HG03039 (cell line): Measurements from ENCODE around the gene PRTFDC1.
A peak's percentile ranks its signal among the peaks of the same experiment; 100 is the strongest.
"Not testable (repeated sequence)": the region's sequence is repeated elsewhere in the genome, so short reads cannot be mapped to it uniquely, and the experiment has no call there.

Experiments
- ATAC-seq: cut with Tn5 transposase; IDR thresholded peaks from one replicate; pipeline ENCODE4 v1.9.1; 2021; ENCODE audit warnings: mild to moderate bottlenecking, moderate library complexity; ENCODE audit not compliant: unreplicated experiment

PRTFDC1 gene

DNA sequence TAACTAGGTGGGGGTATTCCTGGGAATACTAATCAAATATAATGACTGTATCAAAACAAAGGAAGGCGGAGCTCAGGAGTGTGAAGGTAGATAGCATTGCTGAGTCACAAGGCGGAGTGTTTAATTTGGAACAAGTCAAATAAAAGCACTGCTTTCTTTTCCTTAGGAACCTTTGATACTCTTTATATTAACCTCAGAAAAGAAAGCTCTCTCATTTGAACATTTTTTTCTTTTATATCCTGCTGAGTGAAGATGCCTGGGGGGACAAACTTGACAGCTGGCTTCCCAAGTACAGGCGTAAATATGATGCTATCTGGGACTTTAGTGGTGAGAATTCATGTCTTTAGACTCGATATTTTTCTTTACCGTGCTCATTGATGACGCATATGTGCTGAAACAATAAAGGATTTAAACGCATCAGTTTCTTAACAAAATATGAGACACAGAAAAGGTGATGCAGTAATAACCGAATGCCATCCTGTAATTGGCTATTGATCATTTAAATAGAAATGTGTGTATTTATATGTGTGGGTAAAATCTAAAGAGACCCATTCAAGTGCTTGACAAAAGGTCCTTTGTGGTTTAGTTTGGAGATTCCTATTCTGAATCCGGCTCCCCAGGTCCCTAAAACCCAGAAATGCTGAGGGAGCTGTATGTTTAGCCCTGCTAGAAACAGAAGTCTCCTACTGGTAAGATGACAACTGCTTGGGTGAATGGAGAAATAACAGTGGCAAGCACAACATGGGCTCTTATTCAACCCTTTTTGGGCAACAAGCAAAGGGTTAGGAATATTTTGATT, 102.7 kb downstream of the PRTFDC1 start:
- no peak for ATAC-seq

DNA sequence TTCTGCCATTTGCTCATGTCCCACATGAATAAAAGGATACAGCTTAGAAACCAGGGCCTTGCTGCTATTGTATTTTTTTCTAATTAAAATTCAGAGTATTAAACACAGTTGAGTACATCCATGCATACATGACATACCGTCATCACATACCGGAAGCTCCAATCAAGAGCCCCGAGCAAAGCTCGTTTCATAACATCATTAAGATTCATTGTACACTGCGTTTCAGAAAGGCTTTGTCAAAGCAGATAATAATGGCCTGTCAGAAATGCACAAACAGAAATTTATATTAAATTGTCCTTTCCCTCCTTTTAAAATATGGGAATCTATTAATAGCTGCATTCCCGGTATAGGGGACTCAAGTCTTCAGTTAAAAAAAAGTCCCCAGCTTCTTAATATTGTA, 103.4 kb downstream of the PRTFDC1 start:
- ATAC-seq: no peak

DNA sequence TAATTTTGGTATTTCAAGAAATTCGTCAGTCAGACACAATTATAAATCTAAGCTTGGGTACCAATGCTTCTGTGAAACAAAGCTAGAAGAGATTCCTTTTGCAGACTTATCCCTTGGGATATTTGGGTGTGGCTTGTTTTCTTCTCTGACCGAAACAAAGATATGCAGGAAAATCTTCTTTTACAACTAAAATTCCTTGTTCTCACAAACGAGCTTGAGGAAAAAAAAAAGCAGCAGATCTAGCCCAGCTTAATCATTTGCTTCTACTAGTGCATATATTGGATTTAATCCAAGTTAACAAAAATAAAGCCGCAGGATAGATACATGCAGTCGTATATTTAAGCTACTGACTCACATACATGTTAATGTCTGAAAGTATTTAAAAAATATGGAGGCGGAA, 104.2 kb downstream of the PRTFDC1 start:
- no peak for ATAC-seq

DNA sequence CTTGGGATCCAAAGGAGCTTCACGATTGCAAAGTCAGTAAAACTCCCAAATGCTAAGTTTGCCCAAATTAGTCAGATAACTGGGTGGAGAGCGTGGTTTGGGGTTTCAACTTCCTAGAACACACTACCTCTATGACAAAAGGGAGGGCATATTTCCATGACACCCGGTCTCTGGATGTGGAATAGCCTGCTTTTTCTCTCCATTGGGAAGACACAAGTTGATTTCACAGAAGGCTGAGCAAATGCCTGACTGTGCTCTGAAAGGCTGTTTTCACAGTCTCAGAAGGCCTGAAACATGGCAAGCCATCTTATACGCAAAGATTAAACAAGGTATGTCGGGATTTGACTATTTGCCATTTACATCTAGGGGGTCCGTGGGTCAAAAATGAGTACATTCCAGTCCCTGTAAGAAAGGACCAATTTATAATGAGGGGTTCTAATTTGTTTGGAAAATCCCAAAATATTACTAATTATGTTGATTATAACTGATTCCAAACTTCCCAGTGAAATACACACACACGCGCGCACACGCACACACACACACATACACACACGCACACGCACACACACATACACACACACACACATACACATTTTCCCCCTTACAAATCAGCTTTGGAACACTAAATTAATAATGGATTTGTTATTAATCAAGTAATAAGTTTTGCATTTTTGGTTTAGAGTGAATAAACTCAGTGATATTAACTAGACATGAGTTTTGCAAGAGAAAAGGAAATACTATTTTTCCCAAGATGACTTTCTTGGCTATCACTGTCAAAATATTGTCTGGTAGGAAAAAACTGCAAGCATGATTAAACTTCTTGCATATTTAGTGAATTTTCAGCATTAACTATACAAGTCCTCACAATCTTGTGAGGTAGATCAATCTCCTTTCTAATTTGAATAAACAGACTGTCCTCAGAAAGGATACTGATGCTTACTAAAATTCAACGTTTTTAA, 105.0 kb downstream of the PRTFDC1 start:
- ATAC-seq: no peak

DNA sequence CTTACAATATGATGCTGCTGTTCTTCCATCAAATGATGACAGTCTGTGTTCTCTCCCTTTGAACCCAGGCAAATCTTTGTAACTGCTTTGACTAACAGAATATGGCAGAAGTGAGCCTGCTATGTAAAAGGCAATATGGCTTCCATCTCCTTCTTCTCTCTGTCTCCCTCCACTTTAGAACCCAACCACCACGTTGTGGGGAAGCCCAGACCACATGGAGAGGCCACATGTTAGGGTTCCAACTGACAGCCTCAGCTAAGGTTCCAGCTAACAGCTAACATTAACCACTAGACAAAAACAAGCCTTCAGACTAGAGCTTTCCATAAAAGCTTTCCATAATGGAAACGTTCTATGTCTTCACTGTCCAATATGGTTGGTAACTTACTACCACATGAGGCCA, 107.7 kb downstream of the PRTFDC1 start:
- no peak for ATAC-seq

DNA sequence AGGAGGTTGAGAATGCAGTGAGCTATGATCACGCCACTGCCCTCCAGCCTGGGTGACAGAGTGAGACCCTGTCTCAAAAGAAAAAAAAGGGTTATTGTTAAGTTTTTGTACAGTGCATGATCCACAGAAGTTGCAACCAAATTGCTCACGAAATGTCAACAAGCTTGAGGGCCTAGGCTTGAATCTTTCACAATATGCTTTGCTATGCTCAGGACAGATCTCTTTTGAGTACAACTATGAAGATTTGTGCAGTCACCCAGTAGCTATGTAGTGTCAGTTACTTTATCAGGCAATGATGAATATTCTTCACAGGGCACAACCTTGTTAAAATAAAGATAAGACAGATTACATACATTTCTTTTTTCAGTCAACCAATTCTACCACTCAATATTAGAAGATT, 109.2 kb downstream of the PRTFDC1 start:
- no peak for ATAC-seq

DNA sequence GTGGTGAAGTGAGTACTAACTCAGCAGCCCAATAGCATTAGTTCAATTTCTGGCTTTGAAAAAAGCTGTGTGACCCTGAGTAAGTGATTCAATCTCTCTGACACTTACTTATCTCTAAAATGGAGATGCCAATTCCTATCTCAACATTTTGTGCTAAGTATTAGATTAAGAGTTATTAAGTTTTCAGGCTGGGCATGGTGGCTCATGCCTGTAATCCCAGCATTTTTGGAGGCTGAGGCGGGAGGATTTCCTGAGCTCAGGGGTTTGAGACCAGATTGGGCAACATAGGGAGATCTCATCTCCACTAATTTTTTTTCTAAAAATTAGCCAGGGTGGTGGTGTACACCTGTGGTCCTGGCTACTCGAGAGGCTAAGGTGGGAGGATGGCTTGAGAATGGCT, 109.5 kb downstream of the PRTFDC1 start:
- ATAC-seq: no peak

DNA sequence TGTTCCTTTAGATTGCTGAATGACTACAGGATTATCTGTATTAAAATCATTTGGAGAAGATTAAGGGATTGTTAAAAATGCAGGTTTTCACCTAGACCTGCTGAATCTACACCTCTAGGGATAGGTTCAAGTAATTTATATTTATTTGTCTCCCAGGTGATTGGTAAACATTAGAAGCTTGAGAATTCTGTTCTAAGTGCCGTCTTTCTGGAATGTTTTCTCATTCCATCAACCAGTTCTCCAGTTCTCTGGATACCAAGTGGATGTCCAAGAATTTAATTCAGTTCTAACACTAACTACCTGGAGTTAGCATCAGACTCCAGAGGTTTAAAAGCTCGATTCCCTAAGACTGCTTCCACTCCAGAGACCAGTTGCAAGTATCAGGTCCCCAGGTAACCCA, 110.9 kb downstream of the PRTFDC1 start:
- no peak for ATAC-seq

DNA sequence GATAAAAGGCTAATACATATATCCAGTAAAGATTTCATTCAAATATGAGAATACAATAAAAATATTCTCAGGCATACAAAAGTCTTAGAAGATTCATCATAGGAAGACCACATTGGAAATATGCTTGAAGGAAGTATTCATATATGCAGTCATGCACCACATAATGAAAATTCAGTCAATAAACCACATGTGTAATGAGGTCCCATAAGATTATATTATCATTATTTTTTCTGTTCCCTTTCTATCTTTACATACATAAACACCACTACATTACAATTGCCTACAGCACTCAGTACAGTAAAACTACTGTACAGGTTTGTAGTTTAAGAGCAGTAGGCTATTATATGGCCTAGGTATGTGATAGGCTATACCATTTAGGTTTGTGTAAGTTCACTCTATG, 111.6 kb downstream of the PRTFDC1 start:
- no peak for ATAC-seq

DNA sequence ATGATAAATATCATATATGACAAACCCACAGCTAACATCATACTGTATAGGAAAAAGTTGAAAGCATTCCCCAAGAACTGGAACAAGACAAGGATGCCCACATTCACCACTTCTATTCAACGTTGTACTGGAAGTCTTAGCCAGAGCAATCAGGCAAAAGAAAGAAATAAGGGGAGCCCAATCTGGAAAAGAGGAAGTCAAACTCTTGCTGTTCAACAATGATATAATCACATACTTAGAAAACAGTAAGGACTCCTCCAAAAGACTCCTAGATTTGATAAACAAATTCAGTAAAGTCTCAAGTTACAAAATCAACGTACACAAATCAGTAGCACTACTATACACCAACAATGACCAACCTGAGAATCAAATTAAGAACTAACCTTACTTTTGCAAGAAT, 114.6 kb downstream of the PRTFDC1 start:
- not testable (repeated sequence) for ATAC-seq

DNA sequence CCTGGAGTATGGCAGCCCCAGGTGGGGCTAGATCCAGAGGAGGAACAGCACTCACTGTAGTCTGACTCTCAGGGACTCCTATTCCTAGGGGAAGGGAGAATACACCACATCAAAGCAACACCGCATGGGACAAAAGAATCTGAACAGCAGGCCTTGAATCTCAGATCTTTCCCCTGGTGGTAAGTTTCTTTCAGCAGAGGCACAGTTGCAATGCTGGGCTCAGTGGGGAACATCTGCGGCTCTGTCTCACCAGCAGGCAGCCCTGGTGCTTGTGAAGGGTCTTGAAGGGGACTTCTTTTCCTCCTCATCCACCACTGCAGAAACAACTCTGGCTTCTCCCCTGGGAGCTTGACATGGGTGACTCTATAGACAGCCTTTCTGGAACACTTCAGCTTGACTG, 117.5 kb downstream of the PRTFDC1 start:
- ATAC-seq: no peak

DNA sequence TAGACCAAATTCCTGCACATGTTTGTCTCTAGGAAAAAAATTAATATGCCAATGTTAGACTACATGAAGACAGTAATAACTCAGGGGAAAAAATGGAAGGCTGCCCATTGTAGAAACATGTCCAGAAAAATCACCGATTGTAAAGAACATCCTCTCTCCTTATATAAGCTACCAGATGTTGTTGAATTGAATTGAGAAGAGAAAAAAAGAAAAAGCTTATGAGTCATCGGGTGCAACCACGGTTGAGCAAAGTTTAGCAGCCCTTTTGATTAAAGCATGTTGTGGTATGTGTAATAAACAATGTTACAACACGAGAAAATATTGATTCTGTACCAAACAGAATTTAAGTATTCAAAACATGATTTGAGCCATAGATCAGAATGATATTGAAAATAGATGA, 126.4 kb downstream of the PRTFDC1 start:
- ATAC-seq: no peak

DNA sequence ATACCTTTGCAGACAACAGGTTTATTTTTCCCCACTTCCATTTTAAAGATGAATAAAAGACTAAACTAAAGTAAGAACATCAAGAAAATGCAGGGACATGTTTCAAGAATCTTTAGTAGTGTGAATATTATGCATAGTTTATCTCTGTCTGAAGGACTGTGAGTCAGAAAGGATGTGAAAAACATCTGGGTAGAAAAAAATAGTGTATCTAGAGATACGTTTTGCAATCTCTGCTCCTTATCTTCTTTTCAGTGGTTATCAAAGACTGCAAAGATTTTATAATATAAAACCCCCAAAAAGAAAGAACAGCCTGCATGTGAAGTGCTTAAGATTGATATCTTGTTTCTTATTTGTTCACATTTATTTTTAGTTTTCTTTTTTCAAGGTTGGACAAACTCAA, 126.9 kb downstream of the PRTFDC1 start:
- no peak for ATAC-seq

DNA sequence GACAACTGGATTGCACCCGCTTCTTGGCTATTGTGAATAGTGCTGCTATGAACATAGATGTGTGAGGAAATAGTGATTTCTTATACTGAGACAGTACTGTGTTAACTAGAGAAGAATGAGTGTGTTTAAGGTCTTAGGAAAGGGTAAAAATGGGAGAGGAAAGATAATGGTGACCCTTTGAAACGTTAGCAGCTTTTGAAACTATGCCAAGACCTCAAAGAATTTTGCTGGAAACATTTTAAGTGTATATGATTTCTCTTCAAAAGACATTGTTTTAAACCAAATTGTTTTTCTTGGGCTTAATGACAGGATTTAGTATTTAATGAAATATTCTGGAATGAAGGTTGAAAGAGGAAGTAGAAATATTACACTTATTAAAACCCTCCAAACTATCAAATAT, 127.9 kb downstream of the PRTFDC1 start:
- ATAC-seq: no peak

DNA sequence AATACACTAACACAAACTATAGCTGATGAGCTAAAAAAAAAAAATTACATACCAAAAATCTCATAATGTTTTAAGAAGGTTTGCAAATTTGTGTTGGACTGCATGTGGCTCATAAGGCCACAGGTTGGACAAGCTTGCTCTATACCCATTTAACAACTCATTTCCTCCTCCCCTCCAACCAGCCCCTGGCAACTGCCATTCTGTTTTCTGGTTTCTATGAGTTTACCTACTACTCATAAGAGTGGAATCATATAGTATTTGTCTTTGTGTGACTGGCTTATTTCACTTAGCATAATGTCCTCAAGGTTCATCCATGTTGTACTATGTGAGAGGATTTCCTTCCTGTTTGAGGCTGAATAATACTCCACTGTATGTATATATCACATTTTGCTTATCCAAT, 128.3 kb downstream of the PRTFDC1 start:
- no peak for ATAC-seq

DNA sequence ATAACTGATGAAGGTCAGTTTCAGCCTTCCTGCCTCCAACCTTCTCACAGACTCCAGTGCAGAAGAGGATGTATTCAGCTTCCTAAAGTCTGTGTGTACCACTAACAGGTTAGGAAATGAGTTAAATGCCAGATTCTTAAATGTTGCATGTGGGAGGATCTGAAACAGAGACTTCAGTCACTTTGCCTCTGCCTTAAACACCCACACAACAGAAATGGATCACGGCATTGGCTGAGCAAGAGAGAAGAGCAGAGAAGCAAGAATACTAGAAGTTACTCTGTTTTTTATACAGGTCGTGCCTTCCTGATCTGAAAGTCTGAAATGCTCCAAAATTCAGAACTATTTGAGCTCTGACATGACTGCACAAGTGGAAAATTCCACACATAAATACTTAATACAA, 129.8 kb downstream of the PRTFDC1 start:
- ATAC-seq: peak; percentile 80

DNA sequence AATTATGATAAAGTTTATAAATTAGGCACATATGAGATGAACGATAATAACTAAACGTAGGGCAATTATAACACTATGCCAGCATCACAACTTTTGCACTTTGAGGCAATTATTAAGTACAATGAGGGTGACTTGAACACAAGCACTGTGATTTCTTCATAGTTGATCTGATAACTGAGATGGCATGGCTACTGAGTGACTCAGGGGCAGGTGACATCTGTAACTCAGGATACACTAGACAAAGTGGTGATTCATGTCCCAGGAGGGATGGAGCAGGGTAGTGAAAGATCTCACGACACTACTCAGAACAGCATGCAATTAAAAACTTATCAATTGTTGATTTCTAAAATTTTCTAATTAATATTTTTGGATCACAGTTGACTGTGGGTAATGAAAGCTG, 130.4 kb downstream of the PRTFDC1 start:
- ATAC-seq: no peak

DNA sequence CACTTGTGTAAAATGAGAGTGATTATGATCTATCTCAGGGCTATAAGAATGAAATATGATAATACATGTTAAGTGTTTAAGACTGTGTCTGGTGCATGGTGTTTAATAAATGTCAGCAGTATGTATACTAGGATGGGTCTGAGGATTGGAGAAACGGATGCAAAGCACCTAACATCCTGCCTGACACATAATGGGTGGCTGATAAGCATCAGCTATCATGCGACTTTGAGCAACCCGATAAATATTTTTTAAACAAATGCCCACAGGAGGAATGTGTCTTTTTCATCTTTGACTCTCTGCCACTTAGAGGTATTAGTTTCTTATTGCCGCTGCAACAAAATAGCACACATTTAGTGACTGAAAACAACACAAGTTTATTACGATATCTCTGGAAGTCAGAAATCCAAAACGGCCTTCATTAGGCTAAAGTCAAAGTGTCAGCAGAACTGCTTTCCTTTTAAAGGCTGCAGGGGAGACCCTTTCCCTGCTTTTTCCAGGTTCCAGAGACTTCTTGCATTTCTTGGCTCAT, 135.5 kb downstream of the PRTFDC1 start:
- ATAC-seq: no peak

DNA sequence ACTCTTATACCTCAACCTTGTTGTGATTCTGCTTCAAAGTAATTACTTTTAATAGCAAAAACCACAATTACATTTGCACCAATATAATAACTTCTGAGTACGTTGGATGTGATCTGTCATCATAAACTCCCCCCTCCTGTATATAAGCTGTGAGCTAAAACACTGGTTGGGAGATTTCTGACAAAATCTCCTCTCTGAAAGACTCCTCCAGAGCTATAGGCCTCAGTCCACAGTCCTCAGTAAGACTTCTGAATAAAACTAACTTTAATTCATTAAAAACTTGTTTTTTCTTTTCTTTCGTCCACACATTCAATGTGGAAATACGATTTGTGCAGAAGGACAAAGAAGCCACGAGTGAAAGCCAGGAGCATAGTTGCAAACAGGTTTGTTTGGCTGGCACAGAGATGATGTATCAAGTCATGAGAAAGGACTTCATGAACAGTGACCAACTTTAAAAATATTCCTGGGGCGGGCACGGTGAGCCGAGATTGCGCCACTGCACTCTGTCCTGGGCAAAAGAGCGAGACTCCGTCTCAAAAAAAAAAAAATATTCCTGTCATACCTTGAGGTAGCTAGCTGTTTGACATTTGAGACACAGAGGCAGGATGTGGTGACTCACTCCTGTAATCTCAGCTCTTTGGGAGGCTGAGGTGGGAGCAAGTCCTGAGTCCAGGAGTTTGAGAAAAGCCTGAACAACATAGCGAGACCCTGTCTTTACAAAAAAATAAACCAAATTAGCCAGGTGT, 137.7 kb downstream of the PRTFDC1 start:
- ATAC-seq: no peak

DNA sequence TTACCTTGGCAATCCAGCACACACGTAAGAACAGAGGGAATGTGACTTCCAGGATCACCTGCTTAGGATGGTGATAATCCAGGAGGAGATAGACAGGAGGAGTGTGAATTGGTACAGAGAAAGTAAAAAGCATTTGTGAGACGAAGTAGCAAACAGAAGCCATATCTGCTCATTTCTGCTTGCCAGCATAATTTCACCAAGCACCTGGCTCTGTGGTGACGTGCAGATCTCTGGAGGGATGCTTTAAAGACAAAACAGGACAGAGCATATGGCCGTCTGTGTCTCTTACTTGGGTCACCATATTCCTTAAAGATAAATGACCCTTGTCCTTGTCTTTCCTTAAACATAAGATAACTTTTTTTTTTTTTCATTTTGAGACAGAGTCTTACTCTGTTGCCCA, 138.6 kb downstream of the PRTFDC1 start:
- ATAC-seq: no peak

DNA sequence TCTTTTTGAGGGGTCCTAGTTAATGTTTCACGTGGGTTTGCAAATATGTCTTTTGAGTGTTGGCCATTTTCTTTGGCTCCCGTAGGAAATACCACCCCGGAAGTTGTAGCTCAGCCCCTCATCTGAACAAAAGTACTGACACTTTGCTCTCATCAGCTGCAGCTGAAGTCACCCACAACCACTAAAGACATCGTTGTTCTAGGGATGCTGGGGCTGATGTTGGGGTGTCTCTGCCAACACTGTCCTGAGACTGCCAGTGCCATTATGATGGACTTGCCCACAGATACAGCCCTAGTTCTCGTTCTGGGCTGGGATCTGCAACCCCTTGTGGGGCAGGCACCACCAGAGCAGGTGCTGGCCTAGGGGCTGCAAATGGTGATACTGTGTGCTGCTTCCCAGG, 146.1 kb downstream of the PRTFDC1 start:
- no peak for ATAC-seq
